Measurements from ENCODE around the gene CYBB. TPM values are rescaled to one million over a fixed set of nuclear protein-coding genes. Genes with fewer than 3 reads are reported as not detected.

CYBB gene
- total and polyA plus RNA-seq, 11 donors = 1.4 to 180 (median 8.3) TPM

DNA sequence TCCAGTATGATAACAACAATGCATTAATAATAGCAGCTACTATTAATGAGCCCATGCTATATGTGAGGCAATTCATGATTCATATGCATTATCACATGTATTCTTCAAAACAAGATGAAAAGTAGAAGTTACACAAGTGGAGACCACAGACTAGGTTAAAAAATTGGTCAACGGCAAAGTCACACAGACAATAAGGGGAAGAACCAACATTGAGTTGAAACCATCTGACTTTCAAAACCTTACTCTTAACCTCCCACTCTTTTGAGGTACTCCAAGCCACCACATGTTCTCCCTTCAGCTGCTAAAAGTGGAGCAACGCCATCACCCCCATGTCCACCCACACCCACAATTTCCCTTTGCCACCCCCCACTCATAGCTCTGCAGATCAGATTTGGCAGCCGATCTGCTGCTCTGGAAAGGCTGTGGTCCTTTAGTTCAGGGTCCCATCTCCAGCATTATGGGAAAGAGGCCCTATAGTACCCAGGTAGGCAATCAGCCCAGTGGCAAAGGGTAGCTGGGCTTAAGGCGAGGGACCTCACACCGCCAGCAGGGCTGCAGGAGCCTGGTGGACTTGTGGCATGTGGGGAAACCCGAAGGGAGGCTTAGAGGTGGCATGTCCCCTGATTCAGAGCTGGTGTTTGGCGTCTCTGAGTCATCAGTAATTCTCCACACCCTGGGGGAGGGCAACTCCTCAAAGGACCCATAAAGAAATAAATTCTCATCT lies 33.5 kb upstream of the CYBB start:
- no peaks in the 10 kb centered on the region for H3K9me3 ChIP-seq
- TF ChIP-seq POLR2A (IDR thresholded peaks at IDR 0.05) = no peak
- no peak for TF ChIP-seq CTCF (IDR thresholded peaks at IDR 0.05)
- H3K27me3 ChIP-seq = peaks cover 0 to 5% (median 0%) of the 10 kb centered on the region in 9 donors
- intact Hi-C loops (cut with DNase I) = loop anchor here in 7 of 10 donors (5.0 to 10.0 kb wide), 6 partner anchors 76 to 428 kb away; no protein-coding TSS in a partner anchor
- no peaks in the 10 kb centered on the region for H3K36me3 ChIP-seq
- peak in 1 of 4 donors; percentile 42 for ATAC-seq
- WGBS, 4 donors = 67 to 86% (median 77%) methylated on average over 6 to 7 of the region's 7 CpGs
- peaks cover 0 to 10% (median 0%) of the 10 kb centered on the region in 12 donors for H3K4me1 ChIP-seq
- peak overlapping the region in 1 of 12 donors; percentile 71 for H3K27ac ChIP-seq
- H3K4me3 ChIP-seq = no peak overlapping the region
- no peak for DNase-seq

DNA sequence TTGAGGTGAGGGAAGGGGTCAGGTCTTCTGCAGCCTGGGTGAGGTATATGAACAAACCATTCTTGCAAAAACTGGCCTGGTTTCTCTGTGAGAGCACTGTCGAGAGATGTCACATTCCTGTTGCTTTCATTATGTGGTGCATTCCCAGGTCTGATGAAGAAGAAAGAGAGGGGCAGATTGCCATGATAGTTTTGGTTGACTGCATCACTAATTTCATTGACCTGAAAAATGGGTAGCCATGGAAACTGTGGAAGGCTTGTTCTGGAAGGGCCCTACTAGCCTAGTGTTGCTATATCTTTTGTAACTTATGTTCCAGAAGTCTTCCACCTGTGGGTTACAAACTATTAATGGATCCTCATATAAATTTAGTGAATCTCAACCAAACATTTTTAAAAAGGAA lies 32.9 kb upstream of the CYBB start:
- DNase-seq = no peak
- TF ChIP-seq POLR2A (IDR thresholded peaks at IDR 0.05) = no peak
- no peak for TF ChIP-seq CTCF (IDR thresholded peaks at IDR 0.05)
- Histone ChIP-seq H3K9me3 (no peaks in the 10 kb centered on the region), H3K27ac (peak overlapping the region in 1 of 12 donors; percentile 71), H3K27me3 (peaks cover 0 to 5% (median 0%) of the 10 kb centered on the region in 9 donors), H3K4me3 (no peak overlapping the region), H3K4me1 (peaks cover 0 to 10% (median 0%) of the 10 kb centered on the region in 12 donors), H3K36me3 (no peaks in the 10 kb centered on the region)
- intact Hi-C loops (cut with DNase I) = loop anchor here in 7 of 10 donors (5.0 to 10.0 kb wide), 6 partner anchors 75 to 428 kb away; no protein-coding TSS in a partner anchor
- 63 to 93% (median 81%) methylated on average over 1 of the region's 1 CpG for WGBS, 4 donors
- no peak for ATAC-seq

GRCh38 chrX:37752281-37752680 lies 27.6 kb upstream of the CYBB start:
- TF ChIP-seq CTCF (IDR thresholded peaks at IDR 0.05) (no peak), POLR2A (IDR thresholded peaks at IDR 0.05) (no peak)
- no peak for ATAC-seq
- 54 to 86% (median 68%) methylated on average over 2 of the region's 2 CpGs for WGBS, 4 donors
- no peaks in the 10 kb centered on the region for H3K36me3 ChIP-seq
- peaks cover 0 to 24% (median 0%) of the 10 kb centered on the region in 12 donors for H3K4me1 ChIP-seq
- no peaks in the 10 kb centered on the region for H3K27me3 ChIP-seq
- H3K27ac ChIP-seq = no peak overlapping the region
- intact Hi-C loops (cut with DNase I) = no loop called here
- H3K9me3 ChIP-seq = no peaks in the 10 kb centered on the region
- no peak for DNase-seq
- no peak overlapping the region for H3K4me3 ChIP-seq

- intact Hi-C loops (cut with DNase I) = no loop called here
- TF ChIP-seq CTCF (IDR thresholded peaks at IDR 0.05) (no peak), POLR2A (IDR thresholded peaks at IDR 0.05) (no peak)
Observed at GRCh38 chrX:37752936-37753335, 26.9 kb upstream of the CYBB start.

More at GRCh38 chrX:37752936-37753335, 26.9 kb upstream of the CYBB start:
- Histone ChIP-seq H3K4me1 (peaks cover 0 to 24% (median 0%) of the 10 kb centered on the region in 12 donors), H3K36me3 (no peaks in the 10 kb centered on the region), H3K27me3 (no peaks in the 10 kb centered on the region), H3K9me3 (no peaks in the 10 kb centered on the region), H3K27ac (peak overlapping the region in 1 of 12 donors; percentile 81), H3K4me3 (no peak overlapping the region)
- ATAC-seq = no peak
- DNase-seq = no peak
